OCI-LY1 (cell line): ENCODE results near the gene CFAP57.

Experiments used
- EZH2 ChIP-seq: fragments of 200-600 bp; sonication (generic), shearing (Covaris generic); IDR thresholded peaks from 2 replicates; pipeline ENCODE4 v1.8.0; 2017; ENCODE audit warnings: borderline replicate concordance, mixed run types, mild to moderate bottlenecking, antibody characterized with exemption, low read length, moderate library complexity, mixed read lengths
- TF ChIP-seq, protein P1 (sequence below): fragments of 200-600 bp; sonication (generic), shearing (Covaris generic); IDR thresholded peaks from 2 replicates; pipeline ENCODE4 v1.5.1; 2017; ENCODE audit warnings: mild to moderate bottlenecking, antibody characterized with exemption, low read length, moderate library complexity, mixed read lengths

DNA sequence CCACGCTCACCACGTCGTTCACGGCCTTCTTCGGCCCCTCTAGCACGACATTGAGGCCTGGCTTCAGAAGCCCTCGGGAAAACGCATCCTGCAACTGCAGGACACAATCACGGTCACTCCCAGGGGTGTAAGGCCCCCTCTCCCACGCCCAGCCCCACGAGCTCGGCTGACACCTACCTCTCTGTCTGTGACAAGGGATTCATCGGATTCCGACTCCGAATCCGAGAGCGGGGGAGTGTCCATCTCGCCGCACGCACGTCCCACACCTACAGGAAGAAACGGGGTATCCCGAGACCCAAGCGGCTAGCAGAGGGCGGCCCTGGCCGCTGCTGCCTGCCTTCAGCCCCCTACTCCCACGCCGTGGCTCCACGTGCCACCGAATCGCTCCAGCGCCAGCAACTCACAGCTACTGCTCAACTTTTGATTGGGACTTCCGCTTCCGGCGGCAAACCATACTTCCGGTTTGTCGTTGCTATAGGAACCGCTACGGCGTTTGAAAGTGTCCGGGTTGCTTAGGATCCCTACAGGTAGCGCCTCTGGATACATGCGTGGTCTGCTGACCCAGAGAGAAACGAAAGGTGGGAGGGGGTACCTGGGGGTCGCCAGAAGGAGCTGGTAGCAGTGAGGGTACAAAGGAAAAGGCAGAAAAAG lies at the start of gene CFAP57, which contains the start of gene EBNA1BP2:
- TF ChIP-seq, protein P1, sequence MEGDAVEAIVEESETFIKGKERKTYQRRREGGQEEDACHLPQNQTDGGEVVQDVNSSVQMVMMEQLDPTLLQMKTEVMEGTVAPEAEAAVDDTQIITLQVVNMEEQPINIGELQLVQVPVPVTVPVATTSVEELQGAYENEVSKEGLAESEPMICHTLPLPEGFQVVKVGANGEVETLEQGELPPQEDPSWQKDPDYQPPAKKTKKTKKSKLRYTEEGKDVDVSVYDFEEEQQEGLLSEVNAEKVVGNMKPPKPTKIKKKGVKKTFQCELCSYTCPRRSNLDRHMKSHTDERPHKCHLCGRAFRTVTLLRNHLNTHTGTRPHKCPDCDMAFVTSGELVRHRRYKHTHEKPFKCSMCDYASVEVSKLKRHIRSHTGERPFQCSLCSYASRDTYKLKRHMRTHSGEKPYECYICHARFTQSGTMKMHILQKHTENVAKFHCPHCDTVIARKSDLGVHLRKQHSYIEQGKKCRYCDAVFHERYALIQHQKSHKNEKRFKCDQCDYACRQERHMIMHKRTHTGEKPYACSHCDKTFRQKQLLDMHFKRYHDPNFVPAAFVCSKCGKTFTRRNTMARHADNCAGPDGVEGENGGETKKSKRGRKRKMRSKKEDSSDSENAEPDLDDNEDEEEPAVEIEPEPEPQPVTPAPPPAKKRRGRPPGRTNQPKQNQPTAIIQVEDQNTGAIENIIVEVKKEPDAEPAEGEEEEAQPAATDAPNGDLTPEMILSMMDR = no peak
- TF ChIP-seq EZH2 = no peak
